Pulmonary artery endothelial cell (primary cell): ENCODE measurements around the gene GLB1L3. TPM values are rescaled to one million over a fixed set of nuclear protein-coding genes. Genes with fewer than 3 reads are reported as not detected.
"Not testable (repeated sequence)": the region's sequence is repeated elsewhere in the genome, so short reads cannot be mapped to it uniquely, and the experiment has no call there.

Experiments used
- DNase-seq: peaks from one replicate; pipeline ENCODE4 v3.0.0-alpha.2; 2011; ENCODE audit warnings: low read depth, low spot score
- total RNA-seq: library from RNA; depleted of rRNA; stranded (reverse); fragments of >200 nt; gene quantifications from 2 replicates; pipeline ENCODE4 v1.2.3, GENCODE V29; 2014

GLB1L3 gene
- total RNA-seq, 1 donor from 2014 or later: not detected

DNA sequence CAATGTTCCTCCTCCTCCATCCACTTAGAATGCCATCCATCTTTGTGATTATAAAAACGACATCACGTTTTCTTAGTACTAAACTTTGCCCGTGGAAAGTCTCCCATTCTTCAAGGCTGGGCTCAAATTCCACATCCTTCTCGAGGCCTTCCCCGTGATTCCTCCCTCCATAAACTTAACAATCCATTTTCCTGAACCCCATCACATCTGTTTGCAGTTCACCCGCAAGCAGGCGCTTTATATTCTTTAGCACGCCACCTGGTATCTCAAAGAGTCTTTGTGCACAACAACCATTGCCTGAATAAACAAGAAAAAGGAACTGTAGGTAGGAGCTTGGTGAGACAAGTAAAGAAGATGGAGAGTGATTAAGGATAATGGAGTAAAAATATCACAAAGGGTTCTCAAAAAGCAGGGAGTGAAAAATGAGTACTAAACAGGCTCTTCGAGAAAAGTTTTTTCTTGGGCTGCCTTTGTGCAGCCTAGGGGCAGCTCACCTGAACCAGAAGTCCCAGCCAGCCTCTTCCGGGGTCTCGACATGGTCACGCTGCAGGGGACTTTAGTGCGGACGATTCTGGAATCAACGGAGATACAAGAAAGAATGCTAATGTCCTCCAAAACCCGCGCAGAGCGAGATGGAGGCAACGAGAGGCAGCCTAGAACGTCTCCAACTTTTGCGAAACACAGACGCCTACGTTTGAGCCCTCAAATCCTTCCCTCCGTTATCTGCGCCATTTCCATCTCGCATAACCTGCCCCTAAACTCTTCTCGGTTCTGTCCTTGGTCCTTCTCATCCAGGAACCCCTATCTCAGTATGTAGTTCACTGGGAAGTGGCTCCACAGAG, 23.6 kb upstream of the GLB1L3 start:
- DNase-seq: no peak

DNA sequence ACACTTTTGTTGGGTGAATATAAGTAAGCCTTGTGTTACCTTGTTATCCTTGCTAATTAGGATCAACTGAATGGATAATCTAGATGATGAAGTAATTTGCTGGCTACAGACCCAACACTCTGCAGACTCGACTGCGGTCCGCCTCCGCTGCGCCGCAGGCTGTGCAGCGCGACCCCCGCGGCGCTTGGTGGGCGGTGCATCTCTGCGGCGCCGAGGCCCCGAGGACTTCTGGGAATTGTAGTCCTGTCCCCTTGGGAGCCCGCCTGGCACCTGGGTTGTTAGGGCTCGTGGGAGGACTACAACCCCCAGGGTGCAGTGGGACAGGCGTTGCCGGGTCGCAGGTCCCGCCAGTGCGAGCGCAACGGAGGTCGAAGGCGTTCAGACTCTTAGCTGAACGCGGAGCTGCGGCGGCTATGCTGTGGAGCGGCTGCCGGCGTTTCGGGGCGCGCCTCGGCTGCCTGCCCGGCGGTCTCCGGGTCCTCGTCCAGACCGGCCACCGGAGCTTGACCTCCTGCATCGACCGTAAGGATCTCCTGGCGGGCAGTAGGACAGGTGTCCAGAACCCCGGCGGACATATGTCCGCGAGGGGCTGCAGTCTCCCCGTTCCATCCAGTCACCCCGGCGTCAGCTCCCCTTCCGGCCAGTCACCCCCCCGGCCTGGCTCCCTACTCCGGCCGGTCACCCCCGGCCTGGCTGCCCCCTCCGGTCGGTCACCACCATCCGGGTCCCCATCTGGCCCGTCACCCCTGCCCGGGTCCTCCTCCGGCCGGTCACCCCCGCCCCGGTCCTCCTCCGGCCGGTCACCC, 22.8 kb upstream of the GLB1L3 start, which contains the start of the genes ACAD8 and THYN1:
Gene ACAD8, plus strand, starts transcription at position 381 of the 806 bp plus-strand sequence. Its CDS starts 33 bp downstream, at position 414.
Gene THYN1, minus strand, starts transcription at position 165 of the 806 bp plus-strand sequence. CDS start 470 bp downstream, outside the sequence.
- DNase-seq: peak; percentile 90

DNA sequence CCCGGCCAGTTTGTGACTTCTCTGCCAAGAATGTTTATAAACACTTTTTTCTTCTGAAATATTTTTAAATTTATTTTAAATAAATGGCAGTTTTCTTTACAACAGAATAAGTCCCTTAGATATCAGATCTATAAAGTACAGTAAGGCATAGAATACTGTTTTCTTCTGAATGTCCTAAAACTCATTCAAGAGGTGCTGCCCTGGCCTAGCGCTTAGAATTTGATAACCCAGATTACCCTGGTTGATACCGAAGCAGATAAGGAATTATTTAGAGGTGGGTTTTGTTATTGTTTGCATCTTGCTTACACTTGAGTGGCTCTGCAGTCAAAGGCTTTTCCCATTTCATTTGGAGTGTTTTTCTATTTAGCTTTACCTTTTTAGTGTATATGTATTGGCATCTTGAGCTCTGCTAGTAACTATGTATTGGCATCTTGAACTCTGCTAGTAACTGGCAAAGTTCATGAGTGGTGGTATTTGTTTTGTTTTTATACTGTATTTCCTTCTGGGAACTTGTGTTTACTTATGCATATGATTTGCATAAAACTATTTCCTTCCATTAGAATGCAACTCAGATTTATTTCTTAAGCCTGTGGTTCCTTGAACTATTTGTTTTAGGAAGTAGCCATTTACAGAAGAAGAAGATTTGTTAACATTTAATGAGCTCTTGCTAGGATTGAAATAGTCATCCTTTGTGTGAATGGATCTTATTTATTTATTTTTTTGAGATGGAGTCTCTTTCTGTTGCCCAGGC, 21.6 kb upstream of the GLB1L3 start:
- no peak for DNase-seq

DNA sequence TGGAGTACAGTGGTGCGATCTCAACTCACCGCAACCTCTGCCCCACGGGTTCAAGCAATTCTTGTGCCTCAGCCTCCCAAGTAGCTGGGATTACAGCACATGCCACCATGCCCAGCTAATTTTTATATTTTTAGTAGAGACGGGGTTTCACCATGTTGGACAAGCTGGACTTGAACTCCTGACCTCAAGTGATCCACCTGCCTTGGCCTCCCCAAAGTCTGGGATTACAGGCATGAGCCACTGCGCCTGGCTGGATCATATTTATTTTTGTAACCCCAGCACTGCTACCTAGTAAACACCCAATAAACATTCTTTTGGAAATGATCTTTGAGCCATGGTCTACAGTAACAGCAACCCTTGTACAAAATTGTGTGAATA, 21.0 kb upstream of the GLB1L3 start:
- not testable (repeated sequence) for DNase-seq

DNA sequence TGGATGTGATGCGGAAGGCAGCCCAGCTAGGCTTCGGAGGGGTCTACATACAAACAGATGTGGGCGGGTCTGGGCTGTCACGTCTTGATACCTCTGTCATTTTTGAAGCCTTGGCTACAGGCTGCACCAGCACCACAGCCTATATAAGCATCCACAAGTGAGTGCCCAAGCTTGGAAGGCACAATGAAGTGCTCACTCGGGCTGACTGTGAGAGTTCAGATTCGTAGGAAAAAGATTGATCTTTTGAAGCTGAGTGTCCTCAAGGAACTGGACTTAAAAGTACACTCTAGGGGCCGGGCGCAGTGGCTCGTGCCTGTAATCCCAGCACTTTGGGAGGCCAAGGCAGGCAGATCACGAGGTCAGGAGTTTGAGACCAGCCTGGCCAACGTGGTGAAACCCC, 19.1 kb upstream of the GLB1L3 start:
- DNase-seq: no peak

DNA sequence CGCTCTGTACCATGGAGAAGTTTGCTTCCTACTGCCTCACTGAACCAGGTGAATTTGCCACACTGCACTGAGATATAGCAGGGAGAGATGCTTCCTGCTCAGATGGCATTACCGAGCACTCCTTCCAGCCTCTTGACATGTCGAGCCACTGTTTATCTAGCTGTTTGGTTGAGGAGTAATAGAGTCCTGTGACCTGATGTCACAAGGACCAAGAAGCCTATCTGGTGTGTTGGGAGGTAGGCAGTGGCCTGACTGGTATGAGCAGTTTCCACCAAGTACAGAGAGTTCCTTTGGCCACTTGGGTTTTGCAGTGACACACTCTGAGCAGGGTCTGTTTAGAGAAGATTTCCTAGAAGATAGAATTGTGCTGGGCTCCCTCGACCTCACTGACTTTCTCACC, 17.6 kb upstream of the GLB1L3 start:
- DNase-seq: no peak

DNA sequence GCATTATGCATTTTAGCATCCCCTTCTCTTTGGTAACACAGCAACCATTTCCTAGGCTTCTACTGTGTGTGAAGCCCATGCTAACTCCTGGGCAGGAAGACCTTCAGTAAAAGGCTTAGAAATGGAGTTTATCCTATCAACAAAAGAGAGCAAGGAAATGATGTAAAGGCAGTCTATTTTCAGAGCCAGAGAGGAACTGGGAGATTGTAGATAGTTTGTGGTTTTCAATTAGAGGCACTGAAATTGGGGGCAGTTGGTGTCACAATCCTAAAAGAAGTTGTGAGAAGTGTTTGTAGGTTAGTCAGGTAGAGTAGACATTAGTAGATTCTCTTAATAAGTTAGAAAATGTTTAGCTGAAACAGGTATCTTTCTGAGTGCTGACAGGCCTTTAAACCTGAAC, 15.7 kb upstream of the GLB1L3 start:
- no peak for DNase-seq

DNA sequence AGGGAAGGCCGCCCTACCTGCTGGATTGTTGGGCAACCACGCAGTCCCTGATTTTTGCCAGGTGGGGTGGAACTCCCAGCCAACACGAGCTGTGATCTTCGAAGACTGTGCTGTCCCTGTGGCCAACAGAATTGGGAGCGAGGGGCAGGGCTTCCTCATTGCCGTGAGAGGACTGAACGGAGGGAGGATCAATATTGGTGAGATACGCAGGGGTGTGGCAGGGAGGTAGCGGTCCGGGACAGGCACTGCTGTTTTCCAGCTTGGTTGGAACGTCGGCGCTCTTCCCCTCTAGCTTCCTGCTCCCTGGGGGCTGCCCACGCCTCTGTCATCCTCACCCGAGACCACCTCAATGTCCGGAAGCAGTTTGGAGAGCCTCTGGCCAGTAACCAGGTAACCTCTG, 15.2 kb upstream of the GLB1L3 start:
- DNase-seq: no peak

DNA sequence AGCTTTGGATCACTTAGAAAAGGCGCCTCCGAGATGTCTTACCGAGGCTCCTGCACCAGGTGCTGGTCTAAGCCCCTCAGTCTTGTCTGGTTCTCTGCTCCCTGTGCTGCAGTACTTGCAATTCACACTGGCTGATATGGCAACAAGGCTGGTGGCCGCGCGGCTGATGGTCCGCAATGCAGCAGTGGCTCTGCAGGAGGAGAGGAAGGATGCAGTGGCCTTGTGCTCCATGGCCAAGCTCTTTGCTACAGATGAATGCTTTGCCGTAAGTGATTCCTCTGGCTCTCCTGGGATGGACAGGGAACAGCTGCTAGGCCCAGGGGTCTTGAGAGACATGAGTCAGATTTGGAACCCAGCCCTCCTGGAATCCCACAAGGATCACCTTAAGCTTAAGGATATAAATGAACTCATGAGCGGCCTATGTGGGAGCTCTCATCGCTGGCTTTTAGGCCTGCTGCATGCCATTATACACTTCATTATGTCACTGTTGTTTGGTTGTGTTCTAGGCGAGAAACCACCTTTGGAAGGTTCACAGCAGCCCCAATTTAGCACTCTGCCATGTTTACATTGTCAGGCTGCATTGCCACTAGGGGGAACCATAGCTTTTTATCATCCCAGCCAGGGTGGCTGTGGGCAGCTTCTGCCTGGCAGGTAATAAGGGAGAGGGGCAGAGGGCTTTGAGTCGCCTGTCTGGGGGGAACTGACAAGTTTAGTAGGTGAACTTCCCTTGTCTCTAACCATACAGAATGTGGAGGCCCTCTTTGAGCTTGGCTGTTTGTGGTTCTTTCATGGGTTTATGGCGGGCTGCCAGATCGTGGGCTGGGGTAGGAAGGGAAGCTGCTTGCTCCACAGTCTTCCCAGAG, 14.3 kb upstream of the GLB1L3 start:
- no peak for DNase-seq

DNA sequence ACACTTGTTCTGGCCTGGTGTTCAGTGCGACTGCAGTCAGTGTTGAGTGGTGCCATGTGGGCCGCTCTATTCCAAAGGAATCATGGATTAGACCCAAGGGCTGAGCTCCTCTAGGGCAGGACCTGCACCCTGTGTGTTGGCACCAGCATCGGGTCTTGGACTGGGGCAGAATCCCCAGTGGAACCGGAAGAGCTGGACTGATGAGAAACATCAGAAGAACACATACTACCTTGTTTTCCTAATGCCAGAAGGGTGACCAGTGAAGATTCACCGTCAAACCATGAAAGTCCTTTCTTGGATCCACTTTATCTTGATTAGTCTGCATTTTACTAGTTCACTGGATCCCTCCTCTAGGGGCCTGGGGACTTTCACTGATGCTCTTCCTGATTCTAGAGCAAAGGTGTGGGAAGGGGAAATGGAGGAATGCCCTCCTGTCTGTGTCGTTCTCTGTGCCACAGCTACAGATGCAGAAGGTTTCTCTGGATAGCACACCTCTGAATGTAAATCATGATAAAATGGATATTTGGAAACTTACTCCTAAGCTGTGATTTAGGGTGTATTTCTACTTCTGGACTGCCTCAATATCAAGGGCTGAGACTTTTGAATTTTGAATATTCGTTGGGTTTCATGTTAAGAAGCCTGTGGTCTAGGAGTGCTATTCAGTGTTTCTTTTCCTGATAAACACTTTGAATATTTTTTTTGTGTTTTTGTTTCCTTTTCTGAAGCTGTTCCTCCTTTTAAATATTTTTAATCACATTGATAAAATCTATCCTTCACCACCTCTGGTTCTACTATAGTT, 11.0 kb upstream of the GLB1L3 start:
- DNase-seq: no peak

DNA sequence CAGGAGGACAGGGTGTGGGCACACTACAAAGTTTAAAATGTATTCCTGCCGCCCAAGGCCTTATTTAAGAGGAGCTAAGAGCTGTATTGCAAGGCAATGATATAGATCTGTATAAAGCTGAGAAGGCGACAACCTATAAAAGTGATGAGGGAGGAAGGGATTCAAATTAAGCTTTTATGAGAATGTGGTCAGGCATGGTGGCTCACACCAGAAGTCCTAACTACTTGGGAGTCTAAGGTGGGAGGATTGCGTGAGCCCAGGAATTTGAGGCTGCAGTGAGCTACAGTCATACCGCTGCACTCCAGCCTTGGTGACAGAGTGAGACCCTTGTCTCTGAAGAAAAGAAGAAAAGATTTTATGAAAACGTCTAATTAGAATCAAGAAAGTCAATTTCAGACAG, 9.7 kb upstream of the GLB1L3 start:
- DNase-seq: no peak

DNA sequence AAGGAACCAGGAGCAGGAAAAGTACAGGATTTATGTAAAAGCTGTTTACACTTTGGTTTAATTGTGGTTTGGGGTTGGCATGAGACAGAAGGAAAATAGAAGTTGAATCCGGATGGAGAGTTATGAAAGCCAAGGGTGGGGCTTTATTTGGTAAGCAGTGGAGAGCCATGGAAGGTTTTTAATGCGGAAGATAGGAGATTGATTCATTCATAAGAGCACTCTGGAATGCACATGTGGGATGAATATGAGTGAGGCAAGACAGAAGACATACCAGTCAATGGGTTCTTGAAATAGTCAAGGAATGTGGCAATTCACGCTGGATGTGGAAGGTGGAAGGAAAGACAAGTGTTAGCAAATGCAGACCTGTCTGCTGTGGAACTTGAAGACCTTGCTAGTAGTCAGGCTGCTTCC, 9.3 kb upstream of the GLB1L3 start:
- no peak for DNase-seq

DNA sequence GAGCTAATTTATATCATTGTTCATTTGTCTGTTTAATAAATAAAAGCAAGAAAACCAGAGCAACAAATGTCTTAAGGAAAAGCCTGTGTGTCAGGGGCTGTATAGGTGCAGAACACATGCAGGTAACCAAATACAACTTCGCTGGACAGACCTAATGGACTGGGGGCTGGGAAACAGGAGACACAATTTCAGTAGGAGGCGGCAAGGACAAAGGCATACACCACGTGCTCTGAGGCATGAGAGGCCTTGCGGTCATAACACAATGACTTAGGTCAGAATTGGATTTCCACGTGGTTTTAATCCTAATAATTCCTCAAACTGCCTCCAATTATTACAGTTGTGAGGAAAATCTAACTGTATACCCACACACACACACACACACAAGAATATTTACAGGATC, 8.7 kb upstream of the GLB1L3 start:
- DNase-seq: no peak

DNA sequence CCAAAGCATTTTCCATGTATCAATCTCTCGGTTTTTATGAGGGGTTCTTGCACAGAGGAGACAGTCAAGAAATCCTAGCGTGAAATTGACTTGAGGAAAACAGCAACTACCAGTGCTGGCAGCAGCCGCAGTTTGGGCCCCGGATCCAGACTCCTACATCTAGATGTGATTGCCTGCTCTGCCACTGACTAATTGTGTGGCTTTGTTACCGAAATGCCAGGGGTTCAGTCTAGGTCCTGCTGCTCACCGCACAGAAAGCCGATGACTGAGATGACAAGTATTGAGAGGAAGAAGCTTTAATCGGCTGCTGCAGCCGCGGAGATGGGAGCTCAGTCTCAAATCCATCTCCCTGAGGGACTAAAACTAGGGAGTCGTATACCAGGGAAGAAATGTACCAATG, 8.2 kb upstream of the GLB1L3 start:
- DNase-seq: no peak

DNA sequence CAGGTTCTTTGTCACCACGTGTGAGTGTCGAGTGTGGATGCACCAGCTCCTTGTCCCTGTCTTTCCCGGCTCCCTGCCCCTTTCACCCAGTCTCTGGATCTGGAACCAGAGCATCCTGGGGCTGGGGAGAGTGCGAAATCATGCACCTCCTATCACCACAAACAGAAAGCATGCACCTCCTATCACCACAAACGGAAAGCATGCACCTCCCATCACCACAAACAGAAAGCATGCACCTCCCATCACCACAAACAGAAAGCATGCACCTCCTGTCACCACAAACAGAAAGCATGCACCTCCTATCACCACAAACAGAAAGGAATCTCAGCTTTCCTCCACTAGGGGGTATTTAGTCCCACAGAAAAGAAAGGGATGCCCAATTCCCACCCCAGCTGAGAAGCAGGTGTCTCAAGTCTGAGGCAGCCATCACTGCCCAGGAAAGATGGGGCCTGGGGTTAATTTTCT, 5.9 kb upstream of the GLB1L3 start:
- no peak for DNase-seq

DNA sequence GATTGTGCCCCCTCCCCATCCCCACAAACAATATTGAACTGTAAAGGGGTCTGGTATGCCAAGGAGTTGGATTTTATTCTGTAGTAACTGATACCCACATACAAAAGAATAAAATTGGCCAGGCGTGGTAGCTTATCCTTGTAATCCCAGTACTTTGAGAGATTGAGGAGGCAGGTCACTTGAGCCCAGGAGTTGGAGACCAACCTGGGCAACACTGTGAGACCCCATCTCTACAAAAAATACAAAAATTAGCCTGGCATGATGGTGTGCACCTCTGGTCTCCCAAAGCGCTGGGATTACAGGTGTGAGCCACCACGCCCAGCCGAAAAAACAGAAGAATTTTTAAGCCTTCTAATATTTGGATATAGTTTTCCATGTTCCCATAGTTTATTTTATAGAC, 4.2 kb upstream of the GLB1L3 start:
- DNase-seq: no peak

DNA sequence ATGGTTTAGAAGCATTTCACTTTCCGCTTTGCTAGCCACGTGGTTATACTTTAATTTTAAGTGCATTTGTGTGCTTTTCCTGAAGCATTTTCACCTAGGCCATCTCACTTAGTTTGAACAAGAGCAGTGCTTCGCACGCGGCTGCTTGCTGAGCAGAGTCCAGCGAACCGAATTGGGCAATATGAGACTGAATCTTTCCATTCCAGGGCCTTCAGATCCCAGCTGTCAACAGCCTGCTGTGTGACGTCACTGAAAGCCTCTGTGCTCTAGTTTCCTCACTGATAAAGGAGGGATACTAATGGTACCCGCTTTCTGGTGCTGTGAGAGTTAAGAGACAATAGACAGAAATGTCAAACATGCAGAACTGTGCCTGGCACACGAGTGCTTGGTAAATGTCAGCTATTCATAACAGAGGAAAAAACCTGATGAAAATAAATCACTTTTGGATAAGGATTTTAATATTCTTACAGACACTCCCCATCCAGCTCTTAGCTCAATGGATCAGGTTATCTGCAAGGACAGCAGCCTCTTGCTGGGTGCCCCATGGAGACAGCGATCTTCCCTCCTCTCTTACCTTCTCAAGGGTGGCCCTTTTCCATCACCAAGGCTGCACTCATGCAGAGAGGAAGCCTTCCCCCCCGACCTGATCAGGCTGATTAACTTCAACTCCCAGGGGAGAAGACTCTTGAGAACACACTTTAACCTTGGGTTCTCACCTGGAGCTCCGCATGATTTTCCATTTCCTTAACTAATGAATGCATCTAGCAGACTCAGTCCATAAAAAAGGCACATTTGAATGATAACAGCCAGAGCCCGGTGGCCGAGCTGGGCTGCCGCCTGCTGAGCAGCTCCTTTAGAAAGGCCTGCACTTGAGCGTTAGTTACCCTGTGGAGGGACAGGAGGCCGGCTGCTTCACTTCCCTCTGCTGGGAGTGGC, 3.5 kb upstream of the GLB1L3 start:
- DNase-seq: no peak

DNA sequence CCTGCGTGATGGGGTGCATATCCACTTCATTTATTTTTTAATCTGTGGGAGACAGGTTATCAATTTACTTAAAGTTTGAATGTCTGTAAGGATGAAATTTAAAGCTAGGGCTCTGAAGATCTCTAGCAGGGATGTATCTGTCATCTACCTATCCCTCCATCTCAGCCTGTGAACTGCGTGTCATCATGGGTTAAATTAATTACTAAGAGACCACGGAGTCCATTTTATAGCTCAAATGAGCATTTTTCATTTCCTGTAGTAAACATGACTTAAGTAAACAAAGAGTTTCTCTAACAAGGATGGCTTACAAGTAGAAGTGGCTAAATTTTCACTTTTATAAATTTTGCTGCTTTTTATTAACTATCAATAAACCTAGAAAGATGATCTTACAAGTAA, 2.9 kb upstream of the GLB1L3 start:
- no peak for DNase-seq

DNA sequence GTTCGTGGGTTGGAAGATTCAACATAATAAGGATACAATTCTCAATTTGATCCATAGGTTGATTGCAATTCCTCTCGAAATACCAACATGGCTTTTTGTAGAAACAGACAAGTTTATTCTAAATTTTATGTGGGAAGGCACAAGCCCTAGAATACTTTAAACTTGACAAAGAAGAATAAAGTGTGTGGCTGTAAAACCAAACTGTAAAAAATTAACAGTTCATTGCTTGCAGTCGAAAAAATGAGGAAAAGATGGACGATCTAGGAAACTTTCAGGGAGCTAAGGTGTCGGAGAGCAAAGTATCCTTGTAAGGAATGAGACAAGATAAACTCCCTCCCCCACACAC, 1.0 kb upstream of the GLB1L3 start:
- DNase-seq: no peak
